ENCODE data around the gene DDX28. TPM values are rescaled to one million over a fixed set of nuclear protein-coding genes. Genes with fewer than 3 reads are reported as not detected.
"Not testable (repeated sequence)": the region's sequence is repeated elsewhere in the genome, so short reads cannot be mapped to it uniquely, and the experiment has no call there.

Gene DDX28
- total RNA-seq, 1 experiment from 2014 or later = 22.5 TPM

GRCh38 chr16:67995423-67995822 lies 27.6 kb downstream of the DDX28 start:
- DNase-seq (ENCODE audit: low read depth) = no peak

DNA sequence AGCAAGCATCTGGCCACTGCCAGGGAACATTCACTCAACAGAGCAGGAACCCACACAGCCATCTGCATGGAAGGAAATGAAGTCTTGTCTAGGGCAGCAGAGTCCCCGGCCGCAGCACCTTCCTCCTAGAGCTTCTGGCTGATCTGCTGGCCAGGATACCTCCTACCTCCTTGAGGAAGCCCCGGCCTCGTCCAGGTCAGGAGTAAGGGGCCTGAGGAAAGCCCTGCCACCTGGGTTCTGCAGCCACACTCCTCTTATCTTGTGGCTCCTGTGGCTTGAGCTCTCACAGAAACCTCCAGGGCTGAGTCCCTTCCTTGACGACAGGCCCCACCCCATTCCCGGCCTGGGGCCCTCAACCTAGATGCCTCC lies 29.0 kb downstream of the DDX28 start:
- DNase-seq (ENCODE audit: low read depth) = not testable (repeated sequence)

DNA sequence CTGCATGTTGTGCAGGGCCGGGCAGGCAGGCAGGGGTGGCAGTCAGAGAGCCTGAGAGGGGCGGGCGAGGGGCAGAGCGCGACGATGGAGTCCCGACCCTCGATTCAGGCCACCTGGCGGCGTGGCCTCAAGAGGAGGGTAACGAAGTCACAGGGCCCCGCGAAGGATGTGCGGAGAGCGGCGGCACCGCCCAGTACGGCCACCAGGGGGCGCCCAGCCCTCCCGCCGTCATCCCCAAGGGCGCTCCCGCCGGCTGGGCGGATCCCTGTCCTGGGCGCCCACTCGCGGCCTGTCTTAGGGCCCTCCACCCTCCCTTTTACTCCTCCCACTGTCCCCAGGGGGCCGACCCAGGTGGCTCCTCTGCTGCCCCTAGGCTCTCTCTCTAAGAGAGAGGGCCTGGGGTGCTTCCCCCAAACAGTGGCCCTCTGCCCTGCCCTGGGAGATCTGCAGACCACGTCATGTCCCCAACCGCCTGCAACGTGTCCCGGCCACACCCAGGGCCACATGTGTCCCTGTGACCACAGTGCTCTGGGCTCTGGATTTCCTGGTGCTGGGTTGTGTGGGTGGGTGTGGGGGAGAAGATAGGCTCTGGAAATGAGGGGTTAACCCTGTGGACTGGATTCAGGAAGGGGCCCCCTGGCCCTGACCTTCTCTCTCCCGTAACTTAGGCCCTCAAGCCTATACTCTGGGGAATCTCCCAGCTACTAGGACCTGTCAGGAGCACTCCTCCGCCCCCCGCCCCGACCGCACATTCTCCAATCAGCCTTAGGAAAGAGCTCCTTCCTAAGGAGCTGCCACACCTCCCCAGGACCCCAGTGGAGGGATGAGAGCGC lies 29.6 kb downstream of the DDX28 start:
- DNase-seq (ENCODE audit: low read depth) = peak; percentile 65

GRCh38 chr16:67992661-67993206 lies 30.3 kb downstream of the DDX28 start:
- no peak for DNase-seq (ENCODE audit: low read depth)

GRCh38 chr16:67990018-67990386 lies 33.0 kb downstream of the DDX28 start:
- no peak for DNase-seq (ENCODE audit: low read depth)

- DNase-seq (ENCODE audit: low read depth) = no peak
These were observed 33.6 kb downstream of the DDX28 start for GRCh38 chr16:67989322-67990017.

GRCh38 chr16:67988675-67989074 lies 34.4 kb downstream of the DDX28 start:
- no peak for DNase-seq (ENCODE audit: low read depth)

- no peak for DNase-seq (ENCODE audit: low read depth)
These were observed 35.4 kb downstream of the DDX28 start for GRCh38 chr16:67987460-67988160.

GRCh38 chr16:67986949-67987348 lies 36.1 kb downstream of the DDX28 start:
- no peak for DNase-seq (ENCODE audit: low read depth)

DNA sequence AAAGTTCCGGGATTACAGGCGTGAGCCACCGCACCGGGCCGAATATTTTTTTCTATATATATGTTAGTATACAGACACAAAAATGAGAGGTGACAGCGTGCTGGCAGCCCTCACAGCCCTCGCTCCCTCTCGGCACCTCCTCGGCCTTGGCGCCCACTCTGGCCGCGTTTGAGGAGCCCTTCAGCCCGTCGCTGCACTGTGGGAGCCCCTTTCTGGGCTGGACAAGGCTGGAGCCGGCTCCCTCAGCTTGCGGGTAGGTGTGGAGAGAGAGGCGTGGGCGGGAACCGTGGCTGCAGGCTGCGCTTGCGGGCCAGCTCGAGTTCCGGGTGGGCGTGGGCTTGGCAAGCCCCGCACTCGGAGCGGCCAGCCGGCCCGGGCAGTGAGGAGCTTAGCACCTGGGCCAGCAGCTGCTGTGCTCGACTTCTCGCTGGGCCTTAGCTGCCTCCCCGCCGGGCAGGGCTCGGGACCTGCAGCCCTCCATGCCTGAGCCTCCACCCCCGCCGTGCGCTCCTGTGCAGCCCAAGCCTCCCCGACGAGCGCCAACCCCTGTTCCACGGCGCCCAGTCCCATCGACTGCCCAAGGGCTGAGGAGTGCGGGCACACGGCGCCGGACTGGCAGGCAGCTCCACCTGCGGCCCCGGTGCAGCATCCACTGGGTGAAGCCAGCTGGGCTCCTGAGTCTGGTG lies 40.9 kb downstream of the DDX28 start:
- no peak for DNase-seq (ENCODE audit: low read depth)

DNA sequence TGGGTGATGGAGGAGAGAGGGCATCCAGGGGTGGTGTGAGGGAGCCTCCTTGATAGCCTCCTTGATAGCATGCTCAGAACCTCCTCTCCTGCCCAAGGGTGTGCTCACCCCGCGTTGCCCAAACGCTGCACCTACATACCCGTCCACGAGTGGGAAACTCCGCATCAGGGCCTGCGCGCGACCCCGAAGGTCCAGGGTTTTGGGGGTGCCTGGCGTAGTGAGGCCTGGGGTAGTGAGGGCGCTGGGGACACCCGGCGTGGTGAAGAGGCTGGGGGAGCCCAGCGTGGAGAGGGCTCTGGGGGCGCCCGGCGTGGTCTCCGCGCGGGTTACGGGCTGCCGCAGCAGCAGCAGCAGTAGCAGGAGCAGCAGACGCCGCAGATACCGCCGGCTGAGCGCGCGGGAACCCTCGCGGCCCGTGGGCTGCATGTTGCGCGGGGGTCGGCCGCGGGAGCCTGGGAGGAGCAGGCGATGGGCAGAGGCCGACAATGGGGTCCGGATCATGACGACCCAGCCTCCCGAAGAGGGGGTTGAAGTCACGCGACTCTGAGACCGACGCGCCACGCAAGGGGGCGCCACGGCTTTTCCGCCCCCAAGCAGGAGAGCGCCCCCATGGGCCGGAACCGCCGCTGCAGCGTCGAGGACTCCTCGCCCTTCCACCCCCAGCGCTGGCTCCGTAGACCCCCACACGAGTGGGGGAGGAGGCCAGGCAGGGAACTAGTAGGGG lies 42.9 kb downstream of the DDX28 start, which contains the start of gene DPEP3:
DPEP3 (minus strand) TSS at position 545 of the 724 bp plus-strand sequence; CDS start at position 426, 119 bp downstream.
- DNase-seq (ENCODE audit: low read depth) = no peak

DNA sequence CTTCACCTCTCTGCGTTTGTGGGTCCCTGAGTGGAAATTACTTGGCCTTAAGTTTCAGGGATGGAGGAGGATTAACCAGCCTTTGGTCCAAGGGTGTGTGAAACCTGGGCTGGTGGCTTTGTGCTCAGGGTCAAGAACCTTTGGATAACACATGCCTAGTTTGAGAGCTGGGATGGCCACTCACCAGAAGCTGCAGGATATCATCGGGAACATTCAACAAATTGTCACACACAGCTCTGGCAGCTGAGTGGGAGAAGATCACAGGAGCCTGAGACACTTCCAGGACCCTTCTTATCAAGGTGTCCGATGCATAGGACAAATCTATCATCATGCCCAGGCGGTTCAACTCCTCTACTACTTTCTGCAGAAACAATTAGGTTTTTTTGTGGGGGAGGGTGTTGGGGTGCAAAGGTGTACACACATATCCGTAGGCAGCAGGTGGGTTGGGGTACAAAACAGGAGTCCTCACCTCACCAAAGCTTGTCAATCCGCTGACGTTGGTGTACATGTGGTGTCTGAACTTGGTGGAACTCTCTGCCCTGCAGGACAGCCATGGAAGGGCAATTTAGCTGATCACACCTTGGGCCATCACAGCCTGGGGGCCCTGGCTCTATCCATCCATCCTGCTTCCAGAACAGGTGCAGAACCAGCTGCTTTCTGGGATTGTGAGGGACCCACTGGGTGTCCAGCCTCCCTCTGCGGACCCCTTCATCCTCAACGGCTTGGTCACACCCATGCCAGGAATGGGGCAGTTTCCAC lies 45.4 kb downstream of the DDX28 start:
- DNase-seq (ENCODE audit: low read depth) = no peak

DNA sequence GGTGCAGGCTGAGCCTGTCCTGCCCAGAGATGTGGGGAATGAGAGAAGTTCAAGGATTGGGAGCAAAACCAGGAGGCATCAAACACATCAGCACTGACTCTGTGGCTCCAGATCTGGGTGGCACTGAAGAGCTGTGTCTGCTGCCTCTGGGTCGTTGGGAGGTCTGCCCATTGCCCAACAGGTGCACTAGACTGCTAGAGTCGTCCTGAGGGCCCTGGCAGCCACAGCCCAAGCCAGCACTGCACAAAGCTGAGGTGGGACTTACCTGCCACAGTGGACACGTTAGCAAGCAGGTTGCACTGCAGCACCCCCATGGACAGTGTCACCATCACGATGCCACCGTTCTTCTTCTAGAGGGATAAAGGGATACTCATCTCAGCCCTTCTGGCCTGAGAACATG lies 46.0 kb downstream of the DDX28 start:
- DNase-seq (ENCODE audit: low read depth) = no peak

- DNase-seq (ENCODE audit: low read depth) = no peak
These were observed 46.8 kb downstream of the DDX28 start for GRCh38 chr16:67976205-67976604.

- DNase-seq (ENCODE audit: low read depth) = no peak
These were observed 47.5 kb downstream of the DDX28 start for GRCh38 chr16:67975321-67976105.

- DNase-seq (ENCODE audit: low read depth) = not testable (repeated sequence)
These were observed 50.7 kb downstream of the DDX28 start for GRCh38 chr16:67972285-67972684.

DNA sequence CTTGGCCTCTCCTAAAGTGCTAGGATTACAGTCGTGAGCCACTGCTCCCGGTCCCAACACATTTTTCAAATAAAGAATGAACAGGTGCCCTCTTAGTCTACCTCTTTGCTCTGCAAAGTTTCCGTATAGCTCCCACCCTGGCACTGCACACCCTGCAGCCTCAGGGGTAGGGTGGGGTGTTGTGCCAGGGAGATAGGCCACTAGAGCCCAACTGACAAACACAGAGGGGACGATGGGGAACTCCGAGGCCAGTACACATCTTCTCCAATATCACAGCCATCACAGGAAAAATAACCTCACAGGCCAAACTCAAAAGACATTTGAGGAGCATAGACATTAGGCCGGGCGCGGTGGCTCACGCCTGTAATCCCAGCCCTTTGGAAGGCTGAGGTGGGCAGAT lies 51.9 kb downstream of the DDX28 start:
- DNase-seq (ENCODE audit: low read depth) = no peak
